ENCODE data around the gene KLF13. TPM values are rescaled to one million over a fixed set of nuclear protein-coding genes. Genes with fewer than 3 reads are reported as not detected.

The KLF13 gene
- total and polyA plus RNA-seq, 11 donors = 22.4 to 74.0 (median 56.4) TPM

DNA sequence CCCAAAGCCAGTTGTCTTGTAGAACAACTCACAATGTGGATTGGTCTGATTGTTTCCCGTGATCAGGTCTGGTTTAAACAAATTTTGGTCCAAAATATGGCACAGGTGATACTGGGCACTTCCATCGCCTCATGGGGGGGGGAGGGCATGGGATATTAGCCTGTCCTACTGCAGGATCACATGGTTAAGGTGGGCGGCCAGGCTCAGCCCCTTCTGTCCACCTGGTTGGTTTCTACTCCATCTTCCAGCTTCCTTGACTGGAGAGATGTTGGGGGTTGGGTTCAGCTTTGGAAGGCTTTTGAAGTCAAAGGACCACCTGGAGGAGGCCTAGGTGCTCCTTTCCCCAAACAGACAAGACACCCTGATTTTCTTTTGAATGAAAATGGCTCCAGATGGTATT is 7.2 kb downstream of the KLF13 start:
- Histone ChIP-seq H3K27ac (peak overlapping the region in 10 of 12 donors; percentile 33 to 100 (median 70)), H3K27me3 (no peaks in the 10 kb centered on the region), H3K4me1 (peaks cover 16 to 100% (median 96%) of the 10 kb centered on the region in 12 donors), H3K9me3 (no peaks in the 10 kb centered on the region), H3K36me3 (peaks cover 0 to 7% (median 0%) of the 10 kb centered on the region in 9 donors), H3K4me3 (no peak overlapping the region)
- DNase-seq (no peak), ATAC-seq (no peak)
- intact Hi-C loops (cut with DNase I) = loop anchor here in 2 of 10 donors (5.0 kb wide), 2 partner anchors 33 to 103 kb away; no protein-coding TSS in a partner anchor
- TF ChIP-seq, protein P1, sequence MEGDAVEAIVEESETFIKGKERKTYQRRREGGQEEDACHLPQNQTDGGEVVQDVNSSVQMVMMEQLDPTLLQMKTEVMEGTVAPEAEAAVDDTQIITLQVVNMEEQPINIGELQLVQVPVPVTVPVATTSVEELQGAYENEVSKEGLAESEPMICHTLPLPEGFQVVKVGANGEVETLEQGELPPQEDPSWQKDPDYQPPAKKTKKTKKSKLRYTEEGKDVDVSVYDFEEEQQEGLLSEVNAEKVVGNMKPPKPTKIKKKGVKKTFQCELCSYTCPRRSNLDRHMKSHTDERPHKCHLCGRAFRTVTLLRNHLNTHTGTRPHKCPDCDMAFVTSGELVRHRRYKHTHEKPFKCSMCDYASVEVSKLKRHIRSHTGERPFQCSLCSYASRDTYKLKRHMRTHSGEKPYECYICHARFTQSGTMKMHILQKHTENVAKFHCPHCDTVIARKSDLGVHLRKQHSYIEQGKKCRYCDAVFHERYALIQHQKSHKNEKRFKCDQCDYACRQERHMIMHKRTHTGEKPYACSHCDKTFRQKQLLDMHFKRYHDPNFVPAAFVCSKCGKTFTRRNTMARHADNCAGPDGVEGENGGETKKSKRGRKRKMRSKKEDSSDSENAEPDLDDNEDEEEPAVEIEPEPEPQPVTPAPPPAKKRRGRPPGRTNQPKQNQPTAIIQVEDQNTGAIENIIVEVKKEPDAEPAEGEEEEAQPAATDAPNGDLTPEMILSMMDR (IDR thresholded peaks at IDR 0.05) = no peak
- no peak for TF ChIP-seq POLR2A (IDR thresholded peaks at IDR 0.05)
- 94 to 100% (median 97%) methylated on average over 3 of the region's 3 CpGs for WGBS, 4 donors

DNA sequence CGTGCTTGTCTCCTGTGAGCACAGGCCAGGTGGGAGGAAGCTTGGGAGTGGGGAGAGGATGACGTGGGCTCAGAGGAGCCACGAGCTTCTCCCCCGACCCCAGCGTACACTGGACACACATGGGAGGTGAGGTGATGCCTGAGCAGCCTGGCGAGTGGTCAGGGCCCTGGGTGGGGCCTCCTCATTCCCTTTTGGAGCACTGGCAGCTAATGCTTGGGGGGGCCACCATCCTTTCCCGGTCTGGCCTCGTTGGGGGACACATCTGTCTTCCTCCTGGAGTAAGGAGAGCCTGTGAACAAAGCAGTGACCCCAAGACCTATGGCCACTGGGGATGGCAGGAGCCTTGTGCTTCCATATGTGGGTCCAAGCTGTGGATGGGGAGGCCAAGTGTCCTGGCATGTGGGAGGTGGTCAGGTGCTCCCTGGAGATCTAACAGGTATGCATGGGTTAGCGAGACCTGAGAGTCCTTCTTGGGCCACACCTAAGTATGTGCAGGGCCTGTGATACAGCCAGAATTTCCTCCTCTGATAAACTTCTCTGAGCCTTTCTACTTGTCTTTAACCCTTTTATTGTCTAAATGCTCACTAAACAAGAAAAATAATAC is 9.5 kb downstream of the KLF13 start:
- peaks cover 28 to 100% (median 97%) of the 10 kb centered on the region in 12 donors for H3K4me1 ChIP-seq
- ATAC-seq (no peak), DNase-seq (no peak)
- TF ChIP-seq, protein P1 (IDR thresholded peaks at IDR 0.05) = no peak
- no peaks in the 10 kb centered on the region for H3K27me3 ChIP-seq
- intact Hi-C loops (cut with DNase I) = no loop called here
- no peak overlapping the region for H3K4me3 ChIP-seq
- H3K9me3 ChIP-seq = no peaks in the 10 kb centered on the region
- H3K27ac ChIP-seq = peak overlapping the region; percentile 41 to 100 (median 70)
- WGBS, 4 donors = 58 to 68% (median 65%) methylated on average over 8 to 9 of the region's 9 CpGs
- peaks cover 0 to 12% (median 0%) of the 10 kb centered on the region in 9 donors for H3K36me3 ChIP-seq

DNA sequence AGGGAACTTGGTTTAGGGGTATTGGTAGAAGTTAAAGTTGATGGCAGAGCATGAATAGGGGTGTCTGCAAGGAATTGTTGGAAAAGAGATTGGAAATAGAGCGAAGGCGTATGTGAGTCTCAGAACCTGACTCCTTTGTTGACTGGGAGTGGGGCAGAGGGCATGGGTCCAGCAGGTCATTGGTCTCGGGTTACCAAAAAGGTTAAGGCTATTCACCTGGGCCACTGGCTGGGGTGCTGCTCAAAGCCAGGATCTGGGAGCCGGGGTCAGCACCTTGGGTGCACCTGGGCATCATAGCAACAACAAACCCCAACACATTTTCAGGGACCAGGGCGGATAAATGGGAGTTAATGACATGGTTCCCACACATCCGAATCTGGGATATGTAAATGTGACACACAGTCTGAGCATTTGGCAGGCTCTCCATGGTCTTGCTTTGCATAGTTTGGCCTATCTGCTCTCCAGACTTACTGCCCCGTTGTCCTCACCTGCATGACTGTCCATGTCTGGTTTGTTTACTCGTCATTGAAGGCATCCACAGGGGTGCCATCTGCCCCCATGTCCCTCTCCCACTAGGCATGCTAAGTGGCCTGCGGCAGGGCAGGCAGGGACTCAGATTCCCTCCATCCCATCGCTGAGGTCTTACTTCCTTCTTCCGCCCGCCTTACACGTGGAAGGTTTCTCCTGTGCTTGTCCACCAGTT is 10.1 kb downstream of the KLF13 start:
- intact Hi-C loops (cut with DNase I) = no loop called here
- H3K27me3 ChIP-seq = no peaks in the 10 kb centered on the region
- H3K9me3 ChIP-seq = no peaks in the 10 kb centered on the region
- WGBS, 4 donors = 64 to 71% (median 66%) methylated on average over 13 of the region's 13 CpGs
- H3K36me3 ChIP-seq = peaks cover 0 to 12% (median 0%) of the 10 kb centered on the region in 9 donors
- DNase-seq (peak in 1 of 5 donors; percentile 31), ATAC-seq (no peak)
- no peak for TF ChIP-seq POLR2A (IDR thresholded peaks at IDR 0.05)
- TF ChIP-seq, protein P1 (IDR thresholded peaks at IDR 0.05) = no peak
- H3K4me1 ChIP-seq = peaks cover 28 to 100% (median 98%) of the 10 kb centered on the region in 12 donors
- H3K27ac ChIP-seq = peak overlapping the region in 10 of 12 donors; percentile 41 to 100 (median 72)
- no peak overlapping the region for H3K4me3 ChIP-seq

DNA sequence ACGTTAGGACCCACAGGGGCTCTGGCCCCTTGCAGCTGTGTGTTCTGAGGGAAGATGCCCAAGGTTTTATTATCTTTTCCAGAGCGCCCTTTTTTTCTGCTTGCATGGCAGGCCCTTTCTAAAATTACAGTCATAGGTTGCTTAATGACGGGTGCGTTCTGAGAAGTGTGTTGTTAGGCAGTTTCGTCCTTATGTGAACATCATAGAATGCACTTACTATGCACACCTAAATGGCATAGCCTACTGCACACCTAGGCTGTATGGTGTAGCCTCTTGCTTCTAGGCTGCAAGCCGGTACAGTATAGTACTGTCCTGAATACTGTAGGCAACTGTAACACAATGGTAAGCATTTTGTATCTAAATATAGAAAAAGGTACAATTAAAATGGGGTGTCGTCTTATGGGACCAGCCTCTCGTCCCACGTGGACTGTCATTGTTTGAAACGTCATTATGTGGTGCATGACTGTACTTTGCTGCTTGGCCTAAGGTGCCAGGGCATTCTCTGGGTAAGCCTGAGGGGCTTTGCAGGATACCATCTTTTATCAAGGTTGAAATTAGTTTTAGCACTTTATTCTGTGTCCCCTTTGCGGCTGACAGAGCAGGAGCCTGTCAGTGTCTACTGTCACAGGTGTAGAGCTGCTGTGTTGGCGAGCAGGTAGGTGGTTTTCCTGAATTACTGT is 10.9 kb downstream of the KLF13 start:
- WGBS, 4 donors = 56 to 68% (median 62%) methylated on average over 12 of the region's 12 CpGs
- DNase-seq = no peak
- H3K9me3 ChIP-seq = no peaks in the 10 kb centered on the region
- H3K36me3 ChIP-seq = peaks cover 0 to 12% (median 0%) of the 10 kb centered on the region in 9 donors
- no peaks in the 10 kb centered on the region for H3K27me3 ChIP-seq
- intact Hi-C loops (cut with DNase I) = loop anchor here in 1 of 10 donors (2.0 kb wide), 1 partner anchor 15 kb away; no protein-coding TSS in a partner anchor
- H3K4me3 ChIP-seq = no peak overlapping the region
- H3K4me1 ChIP-seq = peaks cover 28 to 100% (median 98%) of the 10 kb centered on the region in 12 donors
- no peak for ATAC-seq
- TF ChIP-seq POLR2A (IDR thresholded peaks at IDR 0.05) = no peak
- TF ChIP-seq, protein P1 (IDR thresholded peaks at IDR 0.05) = no peak
- H3K27ac ChIP-seq = peak overlapping the region in 8 of 12 donors; percentile 10 to 100 (median 72)
